Measurements from ENCODE around the gene GAMT.

DNA sequence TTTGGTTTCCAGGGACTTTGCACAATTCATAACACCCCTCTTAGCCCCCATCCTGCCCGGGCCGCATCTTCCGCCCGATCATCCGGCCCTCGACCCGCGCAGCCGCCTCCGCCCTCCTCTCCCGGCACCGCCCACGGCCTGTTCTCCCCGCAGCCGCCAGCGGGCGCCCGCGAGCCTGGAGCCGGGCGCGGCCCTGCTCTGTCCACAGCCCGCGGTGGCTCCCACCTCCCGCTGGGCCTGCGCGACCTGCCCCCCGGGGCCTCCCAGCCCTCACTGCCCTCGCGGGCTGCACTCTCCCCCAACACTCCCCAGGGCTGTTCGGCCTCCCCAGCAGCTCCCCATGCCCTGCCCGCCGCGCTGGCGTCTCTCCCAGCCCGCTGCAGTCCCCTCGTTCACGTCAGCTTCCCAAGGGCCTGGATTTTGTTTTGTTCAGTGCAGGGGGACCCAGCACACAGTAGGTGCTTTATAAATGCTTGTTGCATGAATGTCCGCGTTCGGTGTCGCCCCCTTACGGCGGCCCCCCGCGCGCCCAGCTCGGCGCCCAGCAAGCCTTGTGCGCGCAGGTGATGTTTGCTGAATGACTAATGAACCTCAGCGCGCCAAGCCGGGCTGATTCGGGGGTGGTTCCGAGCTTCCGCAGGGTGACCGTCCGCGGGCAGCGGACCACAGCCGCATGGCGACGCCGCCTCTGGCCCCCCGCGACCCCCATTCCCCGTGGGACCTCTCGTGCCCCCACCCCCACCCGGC, 44.0 kb upstream of the GAMT start:
- TF ChIP-seq, protein P1, sequence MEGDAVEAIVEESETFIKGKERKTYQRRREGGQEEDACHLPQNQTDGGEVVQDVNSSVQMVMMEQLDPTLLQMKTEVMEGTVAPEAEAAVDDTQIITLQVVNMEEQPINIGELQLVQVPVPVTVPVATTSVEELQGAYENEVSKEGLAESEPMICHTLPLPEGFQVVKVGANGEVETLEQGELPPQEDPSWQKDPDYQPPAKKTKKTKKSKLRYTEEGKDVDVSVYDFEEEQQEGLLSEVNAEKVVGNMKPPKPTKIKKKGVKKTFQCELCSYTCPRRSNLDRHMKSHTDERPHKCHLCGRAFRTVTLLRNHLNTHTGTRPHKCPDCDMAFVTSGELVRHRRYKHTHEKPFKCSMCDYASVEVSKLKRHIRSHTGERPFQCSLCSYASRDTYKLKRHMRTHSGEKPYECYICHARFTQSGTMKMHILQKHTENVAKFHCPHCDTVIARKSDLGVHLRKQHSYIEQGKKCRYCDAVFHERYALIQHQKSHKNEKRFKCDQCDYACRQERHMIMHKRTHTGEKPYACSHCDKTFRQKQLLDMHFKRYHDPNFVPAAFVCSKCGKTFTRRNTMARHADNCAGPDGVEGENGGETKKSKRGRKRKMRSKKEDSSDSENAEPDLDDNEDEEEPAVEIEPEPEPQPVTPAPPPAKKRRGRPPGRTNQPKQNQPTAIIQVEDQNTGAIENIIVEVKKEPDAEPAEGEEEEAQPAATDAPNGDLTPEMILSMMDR (conservative IDR thresholded peaks at IDR 0.05; ENCODE audit: low read length): peak; percentile 79
- TF ChIP-seq EZH2phosphoT487 (IDR thresholded peaks at IDR 0.05; ENCODE audit: borderline replicate concordance): no peak
